Epithelial cell of proximal tubule (primary cell): ENCODE results near the gene KCNMA1. TPM values are rescaled to one million over a fixed set of nuclear protein-coding genes. Genes with fewer than 3 reads are reported as not detected.

Experiments used
- DNase-seq: peaks from one replicate; pipeline ENCODE4 v3.0.0-alpha.2; 2011; ENCODE audit warnings: low read depth
- H3K4me3 ChIP-seq: 2 replicates; pipeline ENCODE4 v1.5.1; 2011; ENCODE audit warnings: low read depth, mild to moderate bottlenecking, low read length
- total RNA-seq: library from RNA; depleted of rRNA; stranded (reverse); fragments of >200 nt; gene quantifications from 2 replicates; pipeline ENCODE4 v1.2.3, GENCODE V29; 2015
- TF ChIP-seq, protein P1 (sequence below): conservative IDR thresholded peaks from 2 replicates; pipeline ENCODE4 v1.5.1; 2012; ENCODE audit warnings: low read depth, mild to moderate bottlenecking, low read length

Gene KCNMA1
- total RNA-seq, 1 donor from 2014 or later = 12.5 TPM

- TF ChIP-seq, protein P1, sequence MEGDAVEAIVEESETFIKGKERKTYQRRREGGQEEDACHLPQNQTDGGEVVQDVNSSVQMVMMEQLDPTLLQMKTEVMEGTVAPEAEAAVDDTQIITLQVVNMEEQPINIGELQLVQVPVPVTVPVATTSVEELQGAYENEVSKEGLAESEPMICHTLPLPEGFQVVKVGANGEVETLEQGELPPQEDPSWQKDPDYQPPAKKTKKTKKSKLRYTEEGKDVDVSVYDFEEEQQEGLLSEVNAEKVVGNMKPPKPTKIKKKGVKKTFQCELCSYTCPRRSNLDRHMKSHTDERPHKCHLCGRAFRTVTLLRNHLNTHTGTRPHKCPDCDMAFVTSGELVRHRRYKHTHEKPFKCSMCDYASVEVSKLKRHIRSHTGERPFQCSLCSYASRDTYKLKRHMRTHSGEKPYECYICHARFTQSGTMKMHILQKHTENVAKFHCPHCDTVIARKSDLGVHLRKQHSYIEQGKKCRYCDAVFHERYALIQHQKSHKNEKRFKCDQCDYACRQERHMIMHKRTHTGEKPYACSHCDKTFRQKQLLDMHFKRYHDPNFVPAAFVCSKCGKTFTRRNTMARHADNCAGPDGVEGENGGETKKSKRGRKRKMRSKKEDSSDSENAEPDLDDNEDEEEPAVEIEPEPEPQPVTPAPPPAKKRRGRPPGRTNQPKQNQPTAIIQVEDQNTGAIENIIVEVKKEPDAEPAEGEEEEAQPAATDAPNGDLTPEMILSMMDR = no peak
- no peak overlapping the region for H3K4me3 ChIP-seq
- no peak for DNase-seq
These were observed 727.2 kb downstream of the KCNMA1 start for GRCh38 chr10:76910184-76910962.

- no peak for DNase-seq
- TF ChIP-seq, protein P1 = no peak
- no peak overlapping the region for H3K4me3 ChIP-seq
These were observed 731.4 kb downstream of the KCNMA1 start for GRCh38 chr10:76906256-76906655.

DNA sequence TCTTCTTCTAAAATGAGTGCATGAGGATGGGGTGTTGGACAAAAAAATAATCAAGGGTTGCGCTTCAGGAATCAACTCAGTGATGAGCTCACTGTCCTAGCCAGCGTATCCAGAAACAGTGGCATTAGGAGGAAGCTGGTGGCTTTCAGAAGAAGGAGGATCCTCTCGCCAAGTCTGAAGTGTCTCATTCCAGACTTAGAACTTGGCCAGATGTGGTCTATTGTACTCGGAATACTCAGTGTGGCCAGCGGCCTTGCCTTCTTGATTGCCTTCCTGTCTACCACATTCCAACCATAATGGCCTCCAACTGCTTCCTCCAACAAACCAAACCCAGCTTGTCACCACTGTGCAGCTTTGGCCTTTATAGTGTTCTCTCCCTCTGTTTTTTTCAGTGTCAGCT, 732.4 kb downstream of the KCNMA1 start:
- TF ChIP-seq, protein P1 = no peak
- H3K4me3 ChIP-seq = no peak overlapping the region
- DNase-seq = no peak

DNA sequence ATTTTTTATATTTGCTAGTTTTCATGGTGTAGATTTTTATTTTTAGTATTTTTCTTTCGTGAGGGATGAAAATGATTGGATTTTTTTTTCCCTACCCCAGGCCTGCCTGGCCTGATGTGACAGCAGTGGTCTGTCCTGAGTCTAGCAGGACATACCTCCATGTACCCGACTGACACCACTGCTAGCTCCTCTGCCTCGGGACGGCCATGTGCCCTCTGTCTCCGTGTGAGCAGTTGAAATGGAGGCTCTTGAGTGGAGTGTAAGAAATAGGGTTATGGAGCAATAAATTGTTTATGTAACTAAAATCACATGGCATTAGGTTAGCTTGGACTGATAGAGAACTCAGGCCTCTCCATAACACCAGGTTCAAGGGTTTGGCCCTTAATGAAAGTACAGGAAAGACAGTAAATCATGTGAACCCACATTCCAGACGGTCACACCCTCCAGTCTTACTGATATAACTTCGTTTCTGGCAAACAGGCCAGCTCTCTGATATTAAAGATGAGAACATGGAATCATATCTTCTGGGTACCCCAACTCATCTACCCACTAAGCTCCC, 734.1 kb downstream of the KCNMA1 start:
- no peak for DNase-seq
- H3K4me3 ChIP-seq = no peak overlapping the region
- TF ChIP-seq, protein P1 = no peak

DNA sequence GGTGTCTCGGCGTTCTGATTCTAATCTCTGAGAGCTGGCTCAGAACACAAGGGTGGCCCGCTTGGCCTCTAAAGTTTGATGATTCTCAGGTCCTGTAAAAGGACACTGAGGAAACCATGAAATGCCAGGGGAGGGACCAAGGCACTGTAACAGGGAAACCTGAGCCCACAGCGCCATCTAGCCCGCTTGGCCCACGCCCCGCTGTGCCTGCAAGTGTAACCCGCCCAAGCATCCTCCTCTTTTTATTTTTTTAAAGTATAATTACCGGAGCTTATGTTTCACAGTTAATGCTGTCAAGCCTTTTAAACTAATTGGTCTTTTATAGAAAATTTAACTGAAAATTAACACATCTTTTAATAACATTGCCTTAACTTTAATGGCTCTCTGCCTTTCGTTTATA, 734.7 kb downstream of the KCNMA1 start:
- DNase-seq = no peak
- TF ChIP-seq, protein P1 = peak; percentile 47
- H3K4me3 ChIP-seq = no peak overlapping the region

DNA sequence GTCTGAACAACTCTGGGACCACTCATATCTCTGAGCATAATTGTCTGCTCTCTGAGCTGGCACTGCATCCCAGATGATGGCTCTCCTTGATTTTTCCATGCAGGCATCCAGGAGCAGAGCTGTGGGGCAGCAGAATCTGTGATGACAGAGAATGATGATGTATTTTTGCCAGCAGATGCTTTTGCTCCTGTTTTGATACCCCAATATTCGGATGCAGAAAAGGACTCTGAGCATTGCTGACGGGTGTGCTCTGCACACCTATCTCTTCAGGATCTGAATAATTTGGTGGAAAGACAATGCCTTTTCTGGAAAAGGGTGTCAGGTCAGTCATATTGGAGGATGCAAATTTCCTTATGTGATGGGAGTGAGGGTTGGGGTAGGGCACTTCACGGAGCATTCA, 735.9 kb downstream of the KCNMA1 start:
- no peak for DNase-seq
- H3K4me3 ChIP-seq = no peak overlapping the region
- TF ChIP-seq, protein P1 = no peak

DNA sequence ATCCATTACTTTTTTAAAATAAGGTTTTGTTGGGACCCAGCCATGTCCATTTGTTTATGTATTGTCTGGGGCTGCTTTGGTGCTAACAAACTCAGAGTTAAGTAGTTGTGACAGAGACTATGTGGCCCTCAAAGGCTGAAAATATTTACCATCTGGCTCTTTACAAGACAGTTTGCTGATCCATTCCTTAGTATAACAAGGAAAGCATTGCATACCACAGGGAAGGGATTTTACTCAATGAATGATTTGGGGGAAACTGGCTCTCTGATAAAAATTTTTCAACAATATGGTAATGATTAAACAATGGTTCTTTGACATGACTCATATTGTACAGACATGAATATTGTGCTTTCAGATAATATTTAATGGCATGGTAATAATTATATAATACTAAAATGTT, 738.1 kb downstream of the KCNMA1 start:
- TF ChIP-seq, protein P1 = no peak
- H3K4me3 ChIP-seq = no peak overlapping the region
- no peak for DNase-seq
